HL-60 (cell line): ENCODE data around the gene ADAMTS12.

ENCODE experiments used
- DNase-seq, 2 experiments: peaks; one replicate each; pipeline ENCODE4 v3.0.0-alpha.2; 2010 to 2020; ENCODE audit warnings: low read depth in 1 of 2, low spot score in 1 of 2
- H3K27ac ChIP-seq: fragments of 250-450 bp; sonication (Bioruptor Pico); replicated peaks from 2 replicates; pipeline ENCODE4 v1.5.1; 2020; ENCODE audit warnings: mild to moderate bottlenecking, moderate library complexity
- H3K27me3 ChIP-seq: fragments of 250-450 bp; sonication (Bioruptor Pico); 2 replicates; pipeline ENCODE4 v1.5.1; 2021; ENCODE audit warnings: mild to moderate bottlenecking, moderate library complexity; ENCODE audit not compliant: insufficient read depth, poor library complexity, severe bottlenecking
- H3K4me3 ChIP-seq: replicated peaks from 2 replicates; pipeline ENCODE4 v1.5.1; 2011; ENCODE audit warnings: mild to moderate bottlenecking, control low read depth, low read length; ENCODE audit not compliant: insufficient read depth
- CTCF ChIP-seq: IDR thresholded peaks from one replicate; pipeline ENCODE4 v1.5.1; 2011; ENCODE audit warnings: low read length, control low read depth, inconsistent platforms; ENCODE audit not compliant: insufficient read depth
- GABPA ChIP-seq: IDR thresholded peaks from 2 replicates; pipeline ENCODE4 v1.6.1; 2012; ENCODE audit warnings: low read depth
- POLR2AphosphoS5 ChIP-seq: IDR thresholded peaks from 2 replicates; pipeline ENCODE4 v1.6.1; 2012; ENCODE audit warnings: low read depth
- REST ChIP-seq: IDR thresholded peaks from 2 replicates; pipeline ENCODE4 v1.6.1; 2012; ENCODE audit warnings: low read depth; ENCODE audit not compliant: insufficient replicate concordance
- SPI1 ChIP-seq: IDR thresholded peaks from 2 replicates; pipeline ENCODE4 v1.6.1; 2012; ENCODE audit warnings: low read depth, mild to moderate bottlenecking, borderline replicate concordance

The ADAMTS12 gene

GRCh38 chr5:33526755-33527154 lies 365.0 kb downstream of the ADAMTS12 start:
- TF ChIP-seq REST (no peak), POLR2AphosphoS5 (no peak), CTCF (no peak), SPI1 (no peak), GABPA (no peak)
- H3K4me3 ChIP-seq: no peak overlapping the region
- H3K27me3 ChIP-seq: no peaks in the 10 kb centered on the region
- no peak for DNase-seq
- no peak overlapping the region for H3K27ac ChIP-seq

GRCh38 chr5:33524476-33524875 lies 367.3 kb downstream of the ADAMTS12 start:
- H3K27me3 ChIP-seq: no peaks in the 10 kb centered on the region
- H3K27ac ChIP-seq: no peak overlapping the region
- no peak for TF ChIP-seq REST
- TF ChIP-seq CTCF: no peak
- no peak for TF ChIP-seq SPI1
- TF ChIP-seq POLR2AphosphoS5: no peak
- TF ChIP-seq GABPA: no peak
- no peak overlapping the region for H3K4me3 ChIP-seq
- DNase-seq: no peak

GRCh38 chr5:33523208-33523771 lies 368.5 kb downstream of the ADAMTS12 start:
- no peak overlapping the region for H3K27ac ChIP-seq
- TF ChIP-seq SPI1: no peak
- TF ChIP-seq GABPA: no peak
- no peak for TF ChIP-seq REST
- no peak for TF ChIP-seq CTCF
- no peak for TF ChIP-seq POLR2AphosphoS5
- DNase-seq: no peak
- H3K4me3 ChIP-seq: no peak overlapping the region
- no peaks in the 10 kb centered on the region for H3K27me3 ChIP-seq
